Neural cell (in vitro differentiated cells): ENCODE results near the gene MEGF6.

Experiments used
- EZH2 ChIP-seq: fragments of 200-600, 300-800 bp; shearing (Covaris generic), sonication (generic); IDR thresholded peaks from 2 replicates; pipeline ENCODE4 v1.6.1; 2014; ENCODE audit warnings: antibody characterized with exemption, low read length, borderline replicate concordance, mild to moderate bottlenecking; ENCODE audit not compliant: insufficient read depth, poor library complexity, severe bottlenecking
- MXI1 ChIP-seq: fragments of 450-650 bp; conservative IDR thresholded peaks from 2 replicates; pipeline ENCODE4 v1.6.1; 2014; ENCODE audit warnings: antibody characterized with exemption, mild to moderate bottlenecking; ENCODE audit not compliant: poor library complexity, severe bottlenecking
- TF ChIP-seq, protein P1 (sequence below): fragments of 450-650 bp; IDR thresholded peaks from 2 replicates; pipeline ENCODE4 v1.5.1; 2014; ENCODE audit warnings: antibody characterized with exemption, mild to moderate bottlenecking, moderate library complexity; ENCODE audit not compliant: poor library complexity, severe bottlenecking

- TF ChIP-seq MXI1 (no peak), EZH2 (no peak)
- TF ChIP-seq, protein P1, sequence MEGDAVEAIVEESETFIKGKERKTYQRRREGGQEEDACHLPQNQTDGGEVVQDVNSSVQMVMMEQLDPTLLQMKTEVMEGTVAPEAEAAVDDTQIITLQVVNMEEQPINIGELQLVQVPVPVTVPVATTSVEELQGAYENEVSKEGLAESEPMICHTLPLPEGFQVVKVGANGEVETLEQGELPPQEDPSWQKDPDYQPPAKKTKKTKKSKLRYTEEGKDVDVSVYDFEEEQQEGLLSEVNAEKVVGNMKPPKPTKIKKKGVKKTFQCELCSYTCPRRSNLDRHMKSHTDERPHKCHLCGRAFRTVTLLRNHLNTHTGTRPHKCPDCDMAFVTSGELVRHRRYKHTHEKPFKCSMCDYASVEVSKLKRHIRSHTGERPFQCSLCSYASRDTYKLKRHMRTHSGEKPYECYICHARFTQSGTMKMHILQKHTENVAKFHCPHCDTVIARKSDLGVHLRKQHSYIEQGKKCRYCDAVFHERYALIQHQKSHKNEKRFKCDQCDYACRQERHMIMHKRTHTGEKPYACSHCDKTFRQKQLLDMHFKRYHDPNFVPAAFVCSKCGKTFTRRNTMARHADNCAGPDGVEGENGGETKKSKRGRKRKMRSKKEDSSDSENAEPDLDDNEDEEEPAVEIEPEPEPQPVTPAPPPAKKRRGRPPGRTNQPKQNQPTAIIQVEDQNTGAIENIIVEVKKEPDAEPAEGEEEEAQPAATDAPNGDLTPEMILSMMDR: no peak
These were observed 103.6 kb downstream of the MEGF6 start for GRCh38 chr1:3507636-3508275.
